ENCODE results near the gene SORCS2. TPM values are rescaled to one million over a fixed set of nuclear protein-coding genes. Genes with fewer than 3 reads are reported as not detected.

SORCS2 gene
- total and polyA plus RNA-seq, 12 donors: 0.67 to 15.5 (median 1.3) TPM

DNA sequence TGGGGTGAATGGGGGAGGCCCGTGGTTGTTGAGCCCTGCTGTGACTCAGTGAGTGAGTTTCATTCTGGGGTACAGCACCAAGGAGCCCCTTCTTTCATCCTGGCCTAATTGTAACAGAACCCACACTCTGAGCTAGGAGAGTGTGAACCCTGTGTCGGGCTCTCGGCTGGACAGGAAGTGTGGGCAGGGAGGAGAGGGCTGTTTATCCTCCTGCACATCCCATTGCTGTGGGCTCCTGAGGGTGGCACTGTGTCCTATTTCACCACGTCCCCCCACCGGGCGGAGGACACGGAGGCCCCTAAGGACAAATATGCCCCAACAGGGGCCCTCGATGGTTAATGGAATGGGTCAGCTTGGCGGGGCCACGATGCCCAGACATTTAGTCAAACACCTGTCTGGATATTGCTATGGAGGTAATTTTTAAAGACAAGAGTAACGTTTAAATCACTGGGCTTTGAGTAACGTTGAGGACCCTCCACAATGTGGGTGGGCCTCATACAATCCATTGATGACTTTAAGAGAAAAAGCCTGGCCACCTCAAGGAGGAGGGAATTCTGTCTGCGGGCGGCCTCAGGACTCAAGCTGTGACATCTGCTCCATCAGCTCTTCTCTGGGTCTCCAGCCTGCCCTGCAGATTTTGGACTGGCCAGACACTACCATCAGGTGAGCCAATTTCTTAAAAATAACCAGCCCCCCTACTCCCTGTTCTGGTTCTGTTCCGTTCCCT lies 46.1 kb upstream of the SORCS2 start:
- intact Hi-C loops (cut with DNase I): no loop called here
- DNase-seq: no peak
- WGBS, 4 donors: 74 to 86% (median 77%) methylated on average over 14 to 15 of the region's 15 CpGs
- H3K4me3 ChIP-seq: no peak overlapping the region
- H3K4me1 ChIP-seq (replicated peaks in 1 of 2): no peaks in the 10 kb centered on the region
- no peaks in the 10 kb centered on the region for H3K9me3 ChIP-seq (replicated peaks in 1 of 3)
- no peak overlapping the region for H3K27ac ChIP-seq
- H3K36me3 ChIP-seq (replicated peaks in 1 of 2): no peaks in the 10 kb centered on the region
- TF ChIP-seq POLR2A (IDR thresholded peaks at IDR 0.05): no peak
- TF ChIP-seq, protein P1, sequence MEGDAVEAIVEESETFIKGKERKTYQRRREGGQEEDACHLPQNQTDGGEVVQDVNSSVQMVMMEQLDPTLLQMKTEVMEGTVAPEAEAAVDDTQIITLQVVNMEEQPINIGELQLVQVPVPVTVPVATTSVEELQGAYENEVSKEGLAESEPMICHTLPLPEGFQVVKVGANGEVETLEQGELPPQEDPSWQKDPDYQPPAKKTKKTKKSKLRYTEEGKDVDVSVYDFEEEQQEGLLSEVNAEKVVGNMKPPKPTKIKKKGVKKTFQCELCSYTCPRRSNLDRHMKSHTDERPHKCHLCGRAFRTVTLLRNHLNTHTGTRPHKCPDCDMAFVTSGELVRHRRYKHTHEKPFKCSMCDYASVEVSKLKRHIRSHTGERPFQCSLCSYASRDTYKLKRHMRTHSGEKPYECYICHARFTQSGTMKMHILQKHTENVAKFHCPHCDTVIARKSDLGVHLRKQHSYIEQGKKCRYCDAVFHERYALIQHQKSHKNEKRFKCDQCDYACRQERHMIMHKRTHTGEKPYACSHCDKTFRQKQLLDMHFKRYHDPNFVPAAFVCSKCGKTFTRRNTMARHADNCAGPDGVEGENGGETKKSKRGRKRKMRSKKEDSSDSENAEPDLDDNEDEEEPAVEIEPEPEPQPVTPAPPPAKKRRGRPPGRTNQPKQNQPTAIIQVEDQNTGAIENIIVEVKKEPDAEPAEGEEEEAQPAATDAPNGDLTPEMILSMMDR (IDR thresholded peaks at IDR 0.05): no peak
- H3K27me3 ChIP-seq: no peaks in the 10 kb centered on the region

DNA sequence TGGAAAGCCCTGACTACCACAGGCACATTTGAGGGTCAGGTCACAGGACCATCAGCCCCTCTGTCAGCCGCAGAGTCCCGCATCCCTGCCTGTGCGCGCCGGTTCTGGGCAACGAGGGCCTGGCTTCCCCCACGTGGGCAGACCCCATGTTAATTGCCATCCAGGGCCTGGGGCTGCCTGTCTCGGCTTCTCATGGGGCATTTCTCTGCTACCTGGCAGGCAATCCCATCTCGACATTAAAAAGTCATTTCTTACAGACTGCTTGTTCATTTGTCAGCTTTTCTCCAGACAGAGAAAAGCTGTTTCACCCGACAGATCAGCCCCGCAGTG lies 45.6 kb upstream of the SORCS2 start:
- Histone ChIP-seq H3K27me3 (no peaks in the 10 kb centered on the region), H3K4me3 (no peak overlapping the region), H3K4me1 (replicated peaks in 1 of 2) (no peaks in the 10 kb centered on the region), H3K9me3 (replicated peaks in 1 of 3) (no peaks in the 10 kb centered on the region), H3K36me3 (replicated peaks in 1 of 2) (no peaks in the 10 kb centered on the region), H3K27ac (no peak overlapping the region)
- intact Hi-C loops (cut with DNase I): no loop called here
- no peak for TF ChIP-seq POLR2A (IDR thresholded peaks at IDR 0.05)
- TF ChIP-seq, protein P1 (IDR thresholded peaks at IDR 0.05): no peak
- WGBS, 4 donors: 79 to 87% (median 85%) methylated on average over 4 to 11 of the region's 11 CpGs
- no peak for DNase-seq

DNA sequence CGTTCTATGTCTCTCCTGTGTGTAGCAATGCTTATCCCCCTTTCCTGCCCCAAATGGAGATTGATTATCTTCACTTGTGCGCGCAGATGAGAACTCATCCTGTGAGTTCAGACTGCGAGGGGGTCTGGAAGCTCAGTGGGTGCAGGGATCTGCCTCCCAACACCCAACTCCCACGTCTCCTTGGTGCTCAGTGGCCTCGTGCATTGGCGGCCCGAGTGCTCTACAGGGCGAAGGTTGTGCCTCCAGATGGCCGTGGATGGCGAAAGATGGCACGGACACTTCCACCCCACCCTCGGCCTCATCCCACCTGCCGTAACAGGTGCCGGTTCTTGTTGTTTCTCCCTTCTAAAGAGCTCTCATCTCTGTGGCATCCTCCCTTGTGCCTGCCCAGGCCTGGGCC lies 45.1 kb upstream of the SORCS2 start:
- H3K36me3 ChIP-seq (replicated peaks in 1 of 2): no peaks in the 10 kb centered on the region
- TF ChIP-seq, protein P1 (IDR thresholded peaks at IDR 0.05): no peak
- TF ChIP-seq POLR2A (IDR thresholded peaks at IDR 0.05): no peak
- no peaks in the 10 kb centered on the region for H3K27me3 ChIP-seq
- WGBS, 4 donors: 77 to 92% (median 89%) methylated on average over 9 to 15 of the region's 15 CpGs
- H3K4me3 ChIP-seq: no peak overlapping the region
- intact Hi-C loops (cut with DNase I): no loop called here
- H3K9me3 ChIP-seq (replicated peaks in 1 of 3): no peaks in the 10 kb centered on the region
- H3K4me1 ChIP-seq (replicated peaks in 1 of 2): no peaks in the 10 kb centered on the region
- no peak for DNase-seq
- no peak overlapping the region for H3K27ac ChIP-seq

DNA sequence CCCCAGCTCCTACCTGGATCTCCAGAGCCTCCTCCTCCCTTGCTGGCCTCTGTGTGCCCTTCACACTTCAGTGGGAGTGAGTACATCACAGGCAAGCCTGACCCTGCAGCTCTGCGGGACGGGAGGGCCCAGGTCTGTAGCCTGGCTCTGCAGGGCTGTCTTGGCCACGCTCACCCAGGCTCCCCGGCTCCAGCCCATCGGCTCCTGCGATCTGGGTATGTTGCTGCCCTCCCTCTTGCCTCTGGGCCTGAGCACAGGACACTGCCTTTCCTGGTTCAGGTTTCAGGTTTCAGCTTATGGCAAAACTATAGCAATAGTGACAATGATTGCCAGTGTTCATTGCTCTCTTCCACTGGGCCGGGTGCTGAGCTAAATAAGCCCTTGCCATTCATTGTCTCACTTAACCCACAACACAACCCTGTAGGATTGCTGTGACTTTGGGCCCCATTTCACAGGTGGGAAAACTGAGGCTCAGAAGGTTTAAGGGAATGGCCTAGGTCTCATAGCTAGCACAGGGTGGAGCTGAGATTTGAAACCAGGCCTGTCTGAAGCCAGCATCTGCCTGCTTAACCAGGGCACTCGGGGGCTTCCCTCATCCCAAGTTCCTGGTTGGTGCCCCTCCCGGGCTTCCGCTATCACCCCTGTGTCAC lies 44.6 kb upstream of the SORCS2 start:
- no peaks in the 10 kb centered on the region for H3K27me3 ChIP-seq
- H3K4me3 ChIP-seq: no peak overlapping the region
- no peak for DNase-seq
- H3K9me3 ChIP-seq (replicated peaks in 1 of 3): no peaks in the 10 kb centered on the region
- no peak for TF ChIP-seq POLR2A (IDR thresholded peaks at IDR 0.05)
- TF ChIP-seq, protein P1 (IDR thresholded peaks at IDR 0.05): no peak
- H3K36me3 ChIP-seq (replicated peaks in 1 of 2): no peaks in the 10 kb centered on the region
- no peaks in the 10 kb centered on the region for H3K4me1 ChIP-seq (replicated peaks in 1 of 2)
- intact Hi-C loops (cut with DNase I): no loop called here
- 89 to 97% (median 94%) methylated on average over 6 to 10 of the region's 10 CpGs for WGBS, 4 donors
- no peak overlapping the region for H3K27ac ChIP-seq
